Stimulated activated CD4-positive, alpha-beta T cell treated with anti-CD3 and anti-CD28 coated beads, Interleukin-15, amount 100 ng/mL, for 24 hours (primary cell): ENCODE data around the gene SP8.

Source experiments
- DNase-seq: peaks from one replicate; pipeline ENCODE4 v3.0.0-alpha.2; 2020

Gene SP8

GRCh38 chr7:20748853-20749252, 37.8 kb downstream of the SP8 start:
- DNase-seq, result no peak

DNA sequence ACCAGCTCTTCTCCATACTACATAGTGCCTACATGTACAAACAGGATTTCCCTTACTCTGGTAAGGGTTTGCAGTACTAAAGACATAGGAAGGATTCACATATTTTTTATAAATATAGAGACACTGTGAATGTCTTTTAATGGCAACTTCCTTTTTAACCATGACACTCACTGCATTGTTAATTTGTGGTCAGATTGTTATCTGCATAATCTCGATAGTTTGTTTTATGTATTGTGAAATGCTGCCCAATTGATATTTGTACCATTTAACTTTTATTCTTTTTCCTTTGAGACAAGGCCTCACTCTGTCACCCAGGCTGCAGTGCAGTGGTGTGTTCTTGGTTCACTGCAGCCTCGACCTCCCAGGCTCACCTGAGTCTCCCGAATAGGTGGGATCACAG, 39.7 kb downstream of the SP8 start:
- no peak for DNase-seq

DNA sequence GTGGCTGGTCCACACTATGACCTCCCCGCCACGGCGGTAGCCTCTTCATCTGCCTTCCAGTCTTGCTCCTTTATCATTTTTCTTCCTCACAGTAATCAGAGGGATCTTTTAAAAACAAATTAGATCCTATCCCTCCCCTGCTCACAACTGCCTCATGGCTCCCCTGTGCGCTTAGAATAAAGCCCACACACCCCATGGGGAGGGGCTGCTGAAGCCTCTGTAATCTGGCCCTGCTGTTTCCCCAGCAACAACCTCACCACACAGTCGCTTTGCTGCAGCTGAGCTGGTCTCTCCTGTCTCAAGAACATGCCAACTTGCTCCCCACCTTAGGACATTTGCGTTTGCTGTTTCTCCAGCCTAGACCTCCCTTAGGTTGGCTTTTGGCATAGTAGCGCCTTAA, 41.0 kb downstream of the SP8 start:
- no peak for DNase-seq

DNA sequence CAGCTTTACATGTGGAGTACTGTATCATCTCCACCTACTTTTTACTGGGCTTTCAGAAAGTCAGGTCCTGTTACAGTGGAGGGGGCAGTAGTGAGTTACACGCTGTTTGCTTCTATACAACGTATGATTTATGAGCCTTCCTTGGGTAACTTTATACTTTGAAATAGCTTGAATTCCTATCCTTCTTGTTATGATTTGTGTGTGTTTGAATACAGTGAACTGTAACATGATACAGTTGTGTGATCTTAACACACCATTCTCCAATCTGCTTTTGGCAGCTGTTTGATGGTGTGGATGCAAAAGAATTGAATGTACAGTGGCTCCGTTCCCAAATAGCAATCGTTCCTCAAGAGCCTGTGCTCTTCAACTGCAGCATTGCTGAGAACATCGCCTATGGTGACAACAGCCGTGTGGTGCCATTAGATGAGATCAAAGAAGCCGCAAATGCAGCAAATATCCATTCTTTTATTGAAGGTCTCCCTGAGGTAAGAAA, 41.7 kb downstream of the SP8 start:
- DNase-seq, result no peak

- no peak for DNase-seq
Observed at GRCh38 chr7:20742913-20743312, 43.8 kb downstream of the SP8 start.

DNA sequence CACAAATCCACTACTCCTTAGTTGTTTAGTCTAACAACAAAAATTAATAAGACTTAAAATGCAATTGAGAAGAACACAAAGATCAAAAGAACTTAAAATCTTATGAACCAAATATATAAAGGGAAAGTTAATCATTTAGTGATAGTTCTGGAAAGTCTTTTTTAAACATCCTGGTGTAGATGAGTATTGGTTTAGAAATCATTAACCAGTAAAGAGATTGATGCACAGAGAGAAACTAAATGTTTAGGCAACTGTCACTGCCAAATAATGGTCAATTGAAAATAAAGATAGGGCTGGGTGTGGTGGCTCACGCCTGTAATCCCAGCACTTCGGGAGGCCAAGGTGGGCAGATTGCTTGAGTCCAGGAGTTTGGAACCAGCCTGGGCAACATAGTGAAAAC, 44.9 kb downstream of the SP8 start:
- no peak for DNase-seq

- DNase-seq, result no peak
Observed at GRCh38 chr7:20738518-20739481, 47.9 kb downstream of the SP8 start.

DNA sequence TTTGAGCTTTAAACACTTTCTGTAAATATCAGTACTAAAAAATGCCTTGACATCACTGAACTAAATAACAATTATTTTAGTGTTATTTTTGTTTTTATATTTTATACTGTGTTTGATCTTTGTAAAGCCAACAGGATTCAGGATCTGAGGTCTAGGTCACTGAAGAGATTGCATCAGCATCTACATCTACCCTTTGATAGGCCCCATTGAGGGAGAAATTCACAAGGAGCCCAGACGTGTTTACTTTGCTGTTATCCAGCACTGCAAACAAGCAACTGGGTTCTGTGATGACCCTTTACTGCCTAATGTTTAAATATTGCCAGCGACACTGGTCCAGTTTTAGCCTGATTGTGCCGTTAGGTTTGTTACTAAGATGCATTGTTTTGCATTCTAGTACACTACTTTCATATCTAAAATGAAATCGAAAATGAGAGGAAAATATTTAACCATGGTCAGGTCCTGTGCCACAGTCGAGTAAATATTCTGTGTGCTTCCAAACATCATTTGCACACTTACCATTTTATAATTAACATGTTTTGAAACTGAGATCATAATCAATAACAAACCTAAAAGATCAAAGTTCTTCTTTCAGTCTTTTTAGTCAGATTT, 48.7 kb downstream of the SP8 start:
- DNase-seq, result no peak

- DNase-seq, result no peak
Observed at GRCh38 chr7:20735346-20736065, 51.2 kb downstream of the SP8 start.
